Trophoblast cell (in vitro differentiated cells and primary cell): ENCODE results near the gene TMEM205.

Experiments
- DNase-seq, 2 donors: peaks; one replicate each; pipeline ENCODE4 v3.0.0-alpha.2; 2016
- H2AFZ ChIP-seq: 2 replicates; pipeline ENCODE4 v1.6.1; 2013; ENCODE audit warnings: low read length, moderate library complexity, mild to moderate bottlenecking; ENCODE audit not compliant: insufficient read depth, poor library complexity
- H2AK5ac ChIP-seq: 2 replicates; pipeline ENCODE4 v1.6.1; 2013; ENCODE audit warnings: mild to moderate bottlenecking, low read length
- H2BK120ac ChIP-seq: 2 replicates; pipeline ENCODE4 v1.6.1; 2013; ENCODE audit warnings: low read length, mild to moderate bottlenecking, moderate library complexity; ENCODE audit not compliant: insufficient read depth, poor library complexity
- H2BK12ac ChIP-seq: 2 replicates; pipeline ENCODE4 v1.6.1; 2013; ENCODE audit warnings: mild to moderate bottlenecking, low read length, moderate library complexity
- H2BK5ac ChIP-seq: 2 replicates; pipeline ENCODE4 v1.6.1; 2013; ENCODE audit warnings: low read length, low read depth, moderate library complexity, mild to moderate bottlenecking; ENCODE audit not compliant: poor library complexity
- H3K14ac ChIP-seq: 2 replicates; pipeline ENCODE4 v1.6.1; 2013; ENCODE audit warnings: mild to moderate bottlenecking, low read length
- H3K18ac ChIP-seq: 2 replicates; pipeline ENCODE4 v1.6.1; 2013; ENCODE audit warnings: mild to moderate bottlenecking, low read length
- H3K23ac ChIP-seq: 2 replicates; pipeline ENCODE4 v1.6.1; 2013; ENCODE audit warnings: low read length
- H3K27ac ChIP-seq: 2 replicates; pipeline ENCODE4 v1.5.1; 2013; ENCODE audit warnings: low read depth, mild to moderate bottlenecking, inconsistent platforms, low read length, moderate library complexity
- H3K27me3 ChIP-seq: 2 replicates; pipeline ENCODE4 v1.6.1; 2013; ENCODE audit warnings: inconsistent platforms, mild to moderate bottlenecking, low read length, moderate library complexity; ENCODE audit not compliant: insufficient read depth
- H3K36me3 ChIP-seq, 2 experiments: 1 replicate in 1 of 2; 2 replicates in 1 of 2; pipeline ENCODE4 v1.6.1; 2013; ENCODE audit warnings: low read length in 2 of 2, mild to moderate bottlenecking in 2 of 2, moderate library complexity in 1 of 2; ENCODE audit not compliant: insufficient read depth in 2 of 2, control insufficient read depth in 1 of 2
- H3K4ac ChIP-seq: 2 replicates; pipeline ENCODE4 v1.6.1; 2013; ENCODE audit warnings: low read depth, mild to moderate bottlenecking, low read length, moderate library complexity
- H3K4me1 ChIP-seq, 2 experiments: 1 replicate in 1 of 2; 2 replicates in 1 of 2; pipeline ENCODE4 v1.6.1; 2013; ENCODE audit warnings: low read length in 2 of 2, mild to moderate bottlenecking in 2 of 2, moderate library complexity in 1 of 2; ENCODE audit not compliant: insufficient read depth in 2 of 2, control insufficient read depth in 1 of 2
- H3K4me2 ChIP-seq: 2 replicates; pipeline ENCODE4 v1.6.1; 2013; ENCODE audit warnings: inconsistent platforms, mild to moderate bottlenecking, low read length, moderate library complexity
- H3K4me3 ChIP-seq: 2 replicates; pipeline ENCODE4 v1.5.1; 2013; ENCODE audit warnings: mild to moderate bottlenecking, low read depth, low read length, inconsistent platforms
- H3K79me1 ChIP-seq: one replicate; pipeline ENCODE4 v1.6.1; 2013; ENCODE audit warnings: low read length
- H3K79me2 ChIP-seq: 2 replicates; pipeline ENCODE4 v1.6.1; 2013; ENCODE audit warnings: low read length, mild to moderate bottlenecking; ENCODE audit not compliant: control insufficient read depth, insufficient read depth, poor library complexity
- H3K9ac ChIP-seq: 2 replicates; pipeline ENCODE4 v1.6.1; 2013; ENCODE audit warnings: mild to moderate bottlenecking, low read length
- H3K9me3 ChIP-seq: 2 replicates; pipeline ENCODE4 v1.6.1; 2013; ENCODE audit warnings: low read depth, mild to moderate bottlenecking, control low read depth, inconsistent platforms, low read length; ENCODE audit not compliant: insufficient read depth
- H4K12ac ChIP-seq: 2 replicates; pipeline ENCODE4 v1.6.1; 2013; ENCODE audit warnings: low read depth, mild to moderate bottlenecking, low read length, moderate library complexity
- H4K8ac ChIP-seq: 2 replicates; pipeline ENCODE4 v1.6.1; 2013; ENCODE audit warnings: low read depth, mild to moderate bottlenecking, low read length, moderate library complexity
- H4K91ac ChIP-seq: one replicate; pipeline ENCODE4 v1.6.1; 2013; ENCODE audit warnings: low read depth, mild to moderate bottlenecking, low read length, moderate library complexity
- WGBS: extraction: QIAGEN DNeasy Blood & Tissue Kit; methylation state at CpG from one replicate; pipeline ENCODE4 v1.1.7; 2013; ENCODE audit warnings: missing lambda C conversion rate; ENCODE audit not compliant: insufficient read length, insufficient coverage; ENCODE audit errors: extremely low coverage; 5-methylcytosine and 5-hydroxymethylcytosine counted together

The TMEM205 gene

GRCh38 chr19:11295665-11296245, 50.3 kb downstream of the TMEM205 start, which contains the start of gene TSPAN16:
Gene TSPAN16, plus strand, starts transcription at chr19:11296160. Its CDS starts 138 bp downstream, at chr19:11296298.
- Histone ChIP-seq H2BK5ac (no peak within 1 kb of the TSS), H3K27ac (no peak within 1 kb of the TSS), H3K4me2 (no peak within 1 kb of the TSS), H3K23ac (no peak within 1 kb of the TSS), H2BK120ac (no peak within 1 kb of the TSS), H3K27me3 (no peaks in the 10 kb centered on the region), H2AFZ (no peak within 1 kb of the TSS), H2AK5ac (no peak within 1 kb of the TSS), H2BK12ac (no peak within 1 kb of the TSS), H3K14ac (no peak within 1 kb of the TSS), H4K12ac (no peak within 1 kb of the TSS), H3K79me1 (peaks cover 2% of the 10 kb centered on the region), H3K9ac (no peak within 1 kb of the TSS), H3K18ac (no peak within 1 kb of the TSS), H3K79me2 (peaks cover 2% of the 10 kb centered on the region), H3K4me1 (peaks cover 2 to 3% of the 10 kb centered on the region in 2 experiments), H4K8ac (no peak within 1 kb of the TSS), H3K36me3 (no peaks in the 10 kb centered on the region), H3K4me3 (no peak within 1 kb of the TSS), H4K91ac (no peak within 1 kb of the TSS), H3K4ac (no peak within 1 kb of the TSS), H3K9me3 (peaks cover under 1% of the 10 kb centered on the region)
- no peak for DNase-seq
- WGBS = no CpG with 5 or more reads among the region's 8 CpGs

GRCh38 chr19:11295180-11295579, 50.9 kb downstream of the TMEM205 start:
- DNase-seq = no peak
- Histone ChIP-seq H4K12ac (no peak overlapping the region), H2BK12ac (no peak overlapping the region), H3K4ac (no peak overlapping the region), H3K9ac (no peak overlapping the region), H3K4me2 (no peak overlapping the region), H2AK5ac (no peak overlapping the region), H2BK5ac (no peak overlapping the region), H3K27ac (no peak overlapping the region), H3K4me1 (peaks cover 2 to 3% of the 10 kb centered on the region in 2 experiments), H3K4me3 (no peak overlapping the region), H3K36me3 (no peaks in the 10 kb centered on the region), H3K79me1 (peaks cover 2% of the 10 kb centered on the region), H4K91ac (no peak overlapping the region), H3K9me3 (no peaks in the 10 kb centered on the region), H3K23ac (no peak overlapping the region), H3K14ac (no peak overlapping the region), H4K8ac (no peak overlapping the region), H3K18ac (no peak overlapping the region), H3K27me3 (no peaks in the 10 kb centered on the region), H2BK120ac (no peak overlapping the region), H3K79me2 (peaks cover 2% of the 10 kb centered on the region), H2AFZ (no peak overlapping the region)
- no CpG with 5 or more reads among the region's 4 CpGs for WGBS

- no peak overlapping the region for H3K27ac ChIP-seq
- H4K8ac ChIP-seq = peak overlapping the region; percentile 96
- H2BK120ac ChIP-seq = peak overlapping the region; percentile 61
- H3K79me2 ChIP-seq = peaks cover 2% of the 10 kb centered on the region
- peak; percentile 91 to 95 for DNase-seq
- H3K79me1 ChIP-seq = peaks cover 2% of the 10 kb centered on the region
- no peak overlapping the region for H3K18ac ChIP-seq
- peak overlapping the region; percentile 20 for H3K9ac ChIP-seq
- peak overlapping the region; percentile 90 for H4K12ac ChIP-seq
- H3K14ac ChIP-seq = peak overlapping the region; percentile 70
- peak overlapping the region; percentile 63 for H3K4me2 ChIP-seq
- no CpG with 5 or more reads among the region's 41 CpGs for WGBS
- H2AK5ac ChIP-seq = peak overlapping the region; percentile 36
- no peak overlapping the region for H2BK5ac ChIP-seq
- peak overlapping the region; percentile 80 for H2AFZ ChIP-seq
- H3K23ac ChIP-seq = no peak overlapping the region
- no peaks in the 10 kb centered on the region for H3K27me3 ChIP-seq
- no peak overlapping the region for H3K4ac ChIP-seq
- H3K4me3 ChIP-seq = no peak overlapping the region
- no peaks in the 10 kb centered on the region for H3K36me3 ChIP-seq
- peak overlapping the region; percentile 84 for H4K91ac ChIP-seq
- H2BK12ac ChIP-seq = no peak overlapping the region
- H3K9me3 ChIP-seq = no peaks in the 10 kb centered on the region
- H3K4me1 ChIP-seq = peaks cover 2 to 3% of the 10 kb centered on the region in 2 experiments
Observed at GRCh38 chr19:11293433-11294389, 52.4 kb downstream of the TMEM205 start.
